MM.1S (cell line): Measurements from ENCODE around the gene DRICH1.

Experiments
- EZH2 ChIP-seq: fragments of 300-600 bp; sonication (generic); optimal IDR thresholded peaks from 2 replicates; pipeline ENCODE3; 2017; ENCODE audit warnings: low read depth, mild to moderate bottlenecking, antibody characterized with exemption, low read length, mixed read lengths
- EZH2phosphoT487 ChIP-seq: fragments of 300-600 bp; sonication (generic); IDR thresholded peaks from 2 replicates; pipeline ENCODE4 v1.6.1; 2018; ENCODE audit warnings: antibody characterized with exemption, low read length

DNA sequence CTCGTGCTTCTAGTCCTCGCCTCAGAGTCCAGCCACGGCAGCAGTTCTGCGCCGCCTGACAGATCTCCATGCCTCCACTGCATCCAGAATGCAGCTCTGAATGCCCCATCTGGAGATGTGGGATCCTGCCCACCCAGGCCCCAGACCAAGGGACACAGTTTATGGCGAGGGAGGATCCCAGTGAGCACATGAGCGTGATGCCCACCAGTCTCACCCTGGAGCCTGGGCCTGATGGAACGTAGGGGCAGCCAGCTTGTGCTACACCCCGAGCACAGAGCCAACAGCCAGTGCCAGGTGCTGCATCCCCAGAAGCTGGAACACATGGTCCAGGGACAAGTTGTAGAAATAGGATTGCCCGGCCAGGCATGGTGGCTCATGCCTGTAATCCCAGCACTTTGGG lies 62.4 kb downstream of the DRICH1 start:
- TF ChIP-seq EZH2phosphoT487 (no peak), EZH2 (no peak)
